GM12874 (cell line): ENCODE results near the gene SCAMP2.

ENCODE experiments used
- TF ChIP-seq, protein P1 (sequence below): IDR thresholded peaks from 2 replicates; pipeline ENCODE4 v1.5.1; 2011; ENCODE audit warnings: low read depth, mild to moderate bottlenecking, control low read depth, low read length, moderate library complexity; ENCODE audit not compliant: insufficient read depth

SCAMP2 gene

DNA sequence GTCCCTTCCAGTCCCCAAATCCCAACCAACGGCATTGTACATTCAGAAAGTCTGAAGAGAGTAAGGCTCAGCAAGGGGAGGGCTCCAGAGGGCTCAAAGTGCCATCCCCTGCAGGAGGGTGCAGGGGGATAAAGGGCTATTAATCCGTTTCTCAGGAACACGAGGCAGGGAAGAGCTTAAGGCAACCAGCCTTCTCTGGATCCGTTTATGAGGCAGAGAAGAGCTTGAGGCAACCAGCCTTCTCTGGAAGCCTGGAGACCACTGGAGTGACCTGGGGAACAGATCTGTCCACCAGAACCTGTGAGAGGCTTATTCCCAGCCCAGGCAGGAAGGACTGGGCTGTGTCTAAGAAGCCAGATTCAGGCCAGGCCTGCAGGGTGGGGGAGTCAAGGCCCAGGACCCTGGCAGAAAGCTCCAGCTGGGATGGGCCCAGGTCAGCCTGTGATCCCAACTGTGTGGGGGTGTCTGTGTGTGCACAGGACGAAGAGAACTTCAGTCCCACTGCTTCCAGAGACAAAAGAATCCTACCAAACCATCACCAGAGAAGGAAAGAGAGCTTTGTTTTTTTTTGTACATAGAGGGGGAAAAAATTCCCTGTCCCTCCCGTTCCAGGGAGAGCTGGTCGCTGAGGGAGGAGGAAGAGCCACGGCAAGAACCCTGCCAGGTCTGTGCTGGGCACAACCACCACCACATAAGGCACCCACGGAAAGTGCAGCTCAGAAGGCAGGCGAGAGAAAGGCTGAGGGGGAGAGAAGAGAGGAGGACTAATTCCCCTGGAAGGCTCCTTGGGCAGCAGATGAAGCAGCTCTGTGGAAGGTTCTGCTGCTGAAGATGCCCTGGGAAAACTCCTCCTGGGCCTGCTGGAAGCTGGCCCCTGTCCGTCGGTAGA is 28.6 kb downstream of the SCAMP2 start:
- TF ChIP-seq, protein P1, sequence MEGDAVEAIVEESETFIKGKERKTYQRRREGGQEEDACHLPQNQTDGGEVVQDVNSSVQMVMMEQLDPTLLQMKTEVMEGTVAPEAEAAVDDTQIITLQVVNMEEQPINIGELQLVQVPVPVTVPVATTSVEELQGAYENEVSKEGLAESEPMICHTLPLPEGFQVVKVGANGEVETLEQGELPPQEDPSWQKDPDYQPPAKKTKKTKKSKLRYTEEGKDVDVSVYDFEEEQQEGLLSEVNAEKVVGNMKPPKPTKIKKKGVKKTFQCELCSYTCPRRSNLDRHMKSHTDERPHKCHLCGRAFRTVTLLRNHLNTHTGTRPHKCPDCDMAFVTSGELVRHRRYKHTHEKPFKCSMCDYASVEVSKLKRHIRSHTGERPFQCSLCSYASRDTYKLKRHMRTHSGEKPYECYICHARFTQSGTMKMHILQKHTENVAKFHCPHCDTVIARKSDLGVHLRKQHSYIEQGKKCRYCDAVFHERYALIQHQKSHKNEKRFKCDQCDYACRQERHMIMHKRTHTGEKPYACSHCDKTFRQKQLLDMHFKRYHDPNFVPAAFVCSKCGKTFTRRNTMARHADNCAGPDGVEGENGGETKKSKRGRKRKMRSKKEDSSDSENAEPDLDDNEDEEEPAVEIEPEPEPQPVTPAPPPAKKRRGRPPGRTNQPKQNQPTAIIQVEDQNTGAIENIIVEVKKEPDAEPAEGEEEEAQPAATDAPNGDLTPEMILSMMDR, result no peak

DNA sequence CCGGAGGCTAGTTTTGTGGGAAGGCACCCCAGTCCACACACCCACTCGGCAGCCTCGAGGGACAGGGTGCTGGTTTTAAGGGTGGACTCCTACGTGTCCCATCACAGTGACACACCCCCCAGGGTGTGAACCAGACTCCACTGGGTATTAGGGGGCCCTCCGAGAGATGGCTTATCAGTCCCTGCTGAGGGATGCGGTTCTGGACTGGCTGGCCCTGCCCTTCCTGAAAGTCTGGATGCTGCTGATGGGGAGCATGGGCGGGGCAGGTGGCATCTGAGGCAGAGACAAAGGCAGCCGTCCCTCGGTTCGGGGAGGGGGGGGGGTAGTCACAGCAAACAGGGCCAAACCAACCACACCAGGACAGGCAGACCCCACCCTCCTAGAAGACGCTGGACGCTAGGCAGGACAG is 29.3 kb downstream of the SCAMP2 start:
- TF ChIP-seq, protein P1, result no peak

DNA sequence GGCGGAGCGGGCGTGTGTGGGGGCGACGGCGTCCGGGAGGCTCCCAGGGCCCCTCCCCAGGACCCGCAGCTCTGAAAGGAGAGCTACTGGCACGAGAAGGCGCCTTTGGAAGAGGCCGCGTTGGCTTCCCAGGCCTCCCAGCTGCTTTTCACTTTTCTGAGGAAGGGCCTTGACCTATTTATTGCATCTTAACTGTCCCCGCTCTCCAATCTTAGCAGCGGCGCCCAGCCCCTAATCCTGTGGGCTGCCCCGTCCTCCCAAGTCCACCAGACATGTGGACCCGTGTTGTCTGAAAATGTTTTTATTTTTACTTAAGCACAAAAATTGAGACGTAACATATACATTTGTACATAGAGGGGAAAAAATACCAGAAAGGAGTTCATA is 29.7 kb downstream of the SCAMP2 start:
- TF ChIP-seq, protein P1, result no peak

DNA sequence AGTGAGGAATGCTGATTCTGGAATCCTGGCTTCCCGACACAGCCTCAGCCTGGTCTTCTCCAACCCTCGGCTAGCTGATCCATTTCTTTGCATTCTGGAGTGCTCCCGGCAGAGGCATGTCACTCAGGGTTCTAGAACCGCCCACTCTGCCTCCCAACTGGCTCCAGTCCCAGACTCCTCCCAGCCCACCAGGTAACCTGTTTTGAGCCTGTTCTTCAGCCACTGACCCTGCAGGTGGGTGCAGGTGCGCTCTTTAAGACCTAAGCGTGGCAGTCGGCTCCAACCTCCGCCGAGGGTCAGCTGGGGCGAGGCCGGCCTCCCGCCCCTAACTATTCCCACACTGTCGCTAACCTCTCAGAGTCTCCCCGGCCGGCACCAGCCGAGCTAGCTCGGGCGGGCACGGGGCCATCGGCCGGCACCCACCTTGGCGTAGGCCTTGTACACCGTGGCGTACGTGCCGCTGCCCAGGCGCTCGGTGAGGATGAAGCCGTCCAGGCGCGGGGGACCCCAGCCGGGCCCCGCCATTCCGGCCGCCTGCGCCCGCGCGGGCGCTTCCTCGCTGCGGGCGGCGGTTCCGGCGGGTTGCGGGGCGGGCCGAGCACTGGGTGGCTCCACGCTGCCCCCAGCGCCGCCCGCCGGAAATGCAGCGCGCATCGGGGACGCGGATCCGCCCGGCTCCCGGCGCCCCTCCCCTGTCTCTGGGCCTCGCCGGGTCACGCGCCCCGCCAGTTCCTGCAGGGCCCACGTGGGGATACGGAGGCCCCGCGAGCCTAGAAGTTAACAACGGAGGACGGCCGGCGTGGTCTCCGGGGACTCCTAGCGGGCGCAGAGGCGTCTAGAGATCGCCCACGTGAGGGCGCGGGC is 30.4 kb downstream of the SCAMP2 start, which contains the start of gene ULK3:
TSS of gene ULK3 (minus strand) at position 576 of the 864 bp plus-strand sequence. CDS start at position 525, 51 bp downstream.
- TF ChIP-seq, protein P1, result peak; percentile 76

DNA sequence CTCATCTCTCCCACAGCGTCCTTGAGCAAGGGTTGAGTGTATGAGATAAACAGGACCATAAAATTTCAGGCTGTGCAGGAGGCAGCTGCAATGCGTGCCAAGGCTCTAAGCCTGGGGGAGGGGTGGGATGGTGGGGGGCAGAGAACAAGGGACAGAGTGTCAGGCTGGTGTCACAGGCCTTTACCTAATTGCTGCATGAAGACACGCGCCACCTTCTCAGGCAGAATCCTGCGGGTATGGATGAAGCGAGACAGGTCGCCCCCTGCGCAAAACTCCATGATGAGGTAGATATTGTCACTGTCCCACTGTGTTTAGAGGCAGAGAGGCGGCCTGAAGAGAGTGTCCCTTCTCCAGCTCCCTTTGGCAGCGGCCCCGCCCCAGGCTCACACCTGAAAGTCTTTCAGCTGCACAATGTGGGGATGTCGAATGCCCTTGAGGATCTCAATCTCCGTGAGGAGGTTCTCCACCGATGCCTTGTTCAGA is 31.2 kb downstream of the SCAMP2 start:
- TF ChIP-seq, protein P1, result no peak

DNA sequence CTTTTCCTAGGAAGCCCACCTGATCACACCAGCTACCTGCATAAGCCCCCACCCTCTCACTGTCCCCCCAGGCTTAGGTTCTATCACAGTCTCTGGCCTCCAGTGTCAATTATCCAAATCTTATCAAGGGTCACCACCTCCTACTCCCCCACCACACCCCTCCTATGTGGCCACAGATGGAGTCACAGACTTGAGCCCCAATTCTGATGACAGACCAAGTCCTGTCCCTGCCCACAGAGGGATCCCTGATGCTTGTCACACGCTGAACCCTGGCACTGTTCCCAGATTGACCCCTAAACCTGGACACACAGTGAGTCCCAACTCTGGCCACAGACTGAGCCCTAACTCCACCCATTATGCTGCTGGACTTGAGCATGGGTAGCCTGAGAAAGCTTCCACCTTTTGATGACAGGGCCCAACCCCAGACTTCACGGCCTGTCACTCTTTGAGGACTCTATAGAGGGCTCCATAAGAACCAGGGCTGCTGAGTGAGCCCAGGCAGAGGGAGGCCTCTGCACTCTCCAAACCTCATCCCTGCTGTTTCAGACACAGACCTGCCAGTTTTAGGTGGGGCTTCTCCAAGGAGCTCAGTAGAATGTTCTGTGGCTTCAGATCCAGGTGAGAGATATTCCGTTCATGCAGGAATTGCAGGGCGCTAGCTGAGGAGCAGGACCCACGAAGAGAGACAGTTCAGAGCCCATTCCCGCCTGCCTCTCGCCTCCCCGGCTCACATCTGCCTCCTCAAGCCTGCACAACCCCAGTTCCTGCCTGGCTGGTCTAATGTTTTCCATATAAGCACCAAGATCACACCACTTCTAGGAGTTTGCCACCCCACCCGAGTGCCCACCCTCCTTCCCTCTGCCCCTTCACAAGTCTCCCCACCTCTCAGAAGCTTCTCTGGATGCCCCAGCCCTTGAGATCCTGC is 32.1 kb downstream of the SCAMP2 start:
- TF ChIP-seq, protein P1, result no peak
